ENCODE data around the gene PLOD2.

PLOD2 gene

DNA sequence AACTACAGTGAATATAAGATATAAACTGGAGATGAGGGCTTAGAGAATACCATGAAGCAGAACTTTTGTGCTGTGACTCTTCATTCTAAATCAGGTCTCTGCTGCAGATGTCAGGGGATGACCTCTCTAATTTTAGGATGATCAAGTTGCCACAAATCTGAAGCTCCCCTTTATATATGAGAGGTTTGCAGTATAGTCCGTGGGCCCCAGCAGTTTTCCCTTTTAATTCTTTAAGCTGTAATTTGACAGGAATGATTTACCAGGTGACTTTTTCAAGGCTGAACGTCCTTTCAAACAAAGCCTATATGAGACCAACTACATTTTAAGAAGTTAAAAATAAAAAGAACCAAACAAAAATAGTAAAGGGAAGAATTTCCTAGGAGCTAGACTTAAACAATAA is 4.9 kb upstream of the PLOD2 start:
- DNase-seq: no peak

DNA sequence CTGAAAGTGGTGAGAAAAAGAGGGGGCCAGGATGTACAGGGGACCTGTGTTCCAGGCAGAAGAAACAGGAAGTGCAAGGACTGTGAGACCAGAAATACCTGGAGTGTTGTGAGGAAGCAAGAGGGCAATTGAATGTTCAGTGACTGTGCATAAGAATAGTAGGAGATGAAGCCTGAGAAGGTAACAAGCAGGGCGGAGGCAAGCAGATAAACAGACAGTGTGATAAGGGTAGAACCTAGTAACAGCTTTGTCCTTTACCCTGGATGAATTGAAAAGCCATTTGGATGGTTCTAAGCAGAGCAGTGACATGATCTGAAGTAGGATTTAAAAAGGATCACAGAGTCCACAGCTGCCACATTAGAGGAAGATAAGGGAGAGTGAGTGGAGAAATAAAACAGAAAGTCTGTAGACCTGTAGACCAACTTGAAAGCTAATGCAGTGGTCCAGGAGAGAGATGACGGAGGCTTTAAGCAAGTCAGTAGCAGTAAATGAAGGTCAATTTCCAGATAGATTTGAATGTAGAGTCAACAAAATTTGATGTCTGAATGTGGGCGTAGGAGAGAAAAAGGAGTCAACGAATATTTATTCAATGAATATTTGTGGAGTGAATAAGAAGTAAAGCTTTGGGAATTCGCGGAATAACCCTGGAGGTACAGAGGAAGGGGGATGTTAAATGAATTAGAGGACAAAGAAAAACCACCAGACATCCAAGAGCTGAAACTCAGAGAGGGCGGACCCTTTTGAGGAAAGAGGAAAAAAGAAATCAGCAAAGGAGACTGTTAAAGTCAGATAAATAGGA is 4.2 kb upstream of the PLOD2 start:
- no peak for DNase-seq

DNA sequence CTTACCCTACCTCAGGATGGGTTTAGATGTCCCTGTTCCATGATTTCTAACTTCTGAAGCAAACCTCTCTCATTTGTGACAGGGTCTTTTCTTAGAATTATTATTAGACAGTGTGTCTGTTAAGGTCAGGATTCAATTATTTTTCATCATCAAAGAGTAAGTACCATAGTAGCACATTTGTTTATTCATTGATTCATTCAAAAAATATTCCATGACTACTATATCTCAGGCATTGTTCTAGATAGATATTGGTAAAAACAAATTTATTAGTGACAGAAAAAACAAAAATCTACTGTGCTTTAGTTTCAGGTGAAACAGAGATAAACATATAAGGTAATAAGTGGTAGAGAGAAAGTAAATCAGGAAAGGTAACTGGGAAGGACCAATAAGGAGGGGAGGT is 3.5 kb upstream of the PLOD2 start:
- no peak for DNase-seq

DNA sequence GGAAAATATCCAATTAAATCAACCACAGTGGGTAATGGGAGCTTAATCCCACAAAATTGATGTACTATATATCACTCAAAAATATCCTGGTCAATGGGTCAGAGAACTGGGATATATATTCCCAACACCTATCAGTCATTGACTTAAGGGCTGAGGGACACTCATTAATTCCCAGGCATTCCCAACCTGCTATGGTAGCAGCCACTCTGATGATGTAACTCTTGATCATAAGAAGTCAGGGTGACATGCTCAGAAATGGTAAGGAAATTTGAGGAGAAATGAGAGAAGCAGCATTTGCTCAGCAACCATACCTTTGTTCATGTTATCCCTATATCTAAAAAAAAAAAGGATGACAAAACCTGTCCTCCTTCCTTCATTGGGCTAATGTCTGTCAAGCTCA is 3.1 kb upstream of the PLOD2 start:
- no peak for DNase-seq

DNA sequence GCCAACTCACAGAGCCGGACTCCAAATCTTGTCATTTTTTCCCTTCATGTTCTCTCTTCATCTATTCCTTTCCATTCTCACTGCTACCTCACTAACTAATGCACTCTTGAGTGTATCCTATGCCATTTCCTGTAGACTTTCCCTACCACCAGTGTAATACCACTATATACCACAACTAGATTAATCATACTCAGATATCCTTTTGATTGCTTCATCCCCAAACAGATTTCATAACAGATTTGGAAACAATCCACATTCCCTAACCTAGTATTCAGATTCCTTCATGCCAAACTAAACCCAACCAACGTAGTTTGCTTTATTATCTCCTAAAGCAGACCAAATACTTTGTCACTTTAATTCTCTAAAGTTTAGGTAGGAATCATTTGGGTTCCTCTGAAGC is 2.6 kb upstream of the PLOD2 start:
- no peak for DNase-seq

DNA sequence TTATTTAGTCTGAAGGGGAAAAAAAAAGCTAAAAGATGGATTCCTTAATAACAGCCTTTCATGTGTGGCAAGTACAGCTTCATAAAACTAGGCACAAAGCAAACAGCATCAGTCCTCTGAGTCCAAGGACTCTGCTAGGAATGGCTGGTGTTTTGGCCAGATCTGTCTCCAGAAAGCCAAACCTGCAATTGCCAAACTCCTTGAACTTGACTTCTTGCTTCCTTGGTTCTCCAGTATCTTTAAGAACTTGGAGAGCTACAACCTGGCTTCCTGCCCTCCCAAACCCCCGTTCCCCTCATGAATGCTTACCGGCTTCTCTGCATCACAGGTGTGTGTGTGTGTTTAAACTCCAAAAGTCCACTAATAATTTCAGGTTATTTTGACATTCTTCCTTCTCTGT is 1.6 kb upstream of the PLOD2 start:
- DNase-seq: no peak

DNA sequence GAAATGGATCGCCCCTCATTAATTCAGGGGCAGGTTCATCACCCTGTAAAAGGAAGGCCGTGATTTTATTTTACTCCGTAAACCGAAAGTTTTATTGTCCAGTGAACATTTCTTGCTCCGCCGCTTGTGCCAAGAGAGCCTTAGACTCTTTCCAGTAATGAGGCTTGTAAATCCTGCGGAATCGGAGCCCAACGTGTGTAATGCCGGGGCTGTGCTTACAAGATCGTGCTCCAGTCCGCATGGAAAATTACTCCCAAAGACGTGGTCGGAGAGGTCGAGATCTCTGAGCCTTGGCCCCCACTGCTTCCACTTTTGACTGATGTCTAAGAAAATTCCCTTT is 649 bp upstream of the PLOD2 start:
- no peak for DNase-seq

DNA sequence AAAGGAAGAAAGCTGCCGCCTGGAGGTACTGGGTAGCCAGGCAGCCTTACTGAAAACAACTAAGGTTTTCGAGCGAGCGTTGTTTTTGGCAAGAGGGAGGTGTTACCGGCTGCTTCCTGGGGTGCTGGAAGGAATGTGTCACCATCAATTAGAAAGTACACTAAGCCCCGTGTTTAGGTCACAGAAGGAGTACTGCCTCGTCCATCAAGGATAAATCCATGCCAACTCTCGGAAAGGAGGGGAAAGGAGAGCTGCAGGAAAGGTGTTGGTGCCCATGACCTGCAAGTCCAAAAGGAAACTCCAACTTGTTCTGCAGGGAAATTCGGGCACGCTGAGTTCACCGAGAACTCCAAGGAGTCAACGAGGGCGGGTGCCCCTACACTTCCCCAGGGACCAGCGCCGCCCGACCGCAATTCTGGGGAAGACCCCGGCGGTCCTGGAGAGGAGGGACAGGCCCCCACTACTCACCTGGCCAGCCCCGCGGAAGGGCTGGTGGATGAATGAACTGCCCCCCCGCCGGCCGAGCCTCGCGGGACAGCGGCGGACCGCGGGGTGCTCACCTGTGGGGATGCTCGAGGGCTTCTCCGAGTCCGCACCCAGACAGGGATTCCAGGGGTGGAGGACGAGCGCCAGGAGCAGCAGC is 542 bp downstream of the PLOD2 start:
- no peak for DNase-seq

DNA sequence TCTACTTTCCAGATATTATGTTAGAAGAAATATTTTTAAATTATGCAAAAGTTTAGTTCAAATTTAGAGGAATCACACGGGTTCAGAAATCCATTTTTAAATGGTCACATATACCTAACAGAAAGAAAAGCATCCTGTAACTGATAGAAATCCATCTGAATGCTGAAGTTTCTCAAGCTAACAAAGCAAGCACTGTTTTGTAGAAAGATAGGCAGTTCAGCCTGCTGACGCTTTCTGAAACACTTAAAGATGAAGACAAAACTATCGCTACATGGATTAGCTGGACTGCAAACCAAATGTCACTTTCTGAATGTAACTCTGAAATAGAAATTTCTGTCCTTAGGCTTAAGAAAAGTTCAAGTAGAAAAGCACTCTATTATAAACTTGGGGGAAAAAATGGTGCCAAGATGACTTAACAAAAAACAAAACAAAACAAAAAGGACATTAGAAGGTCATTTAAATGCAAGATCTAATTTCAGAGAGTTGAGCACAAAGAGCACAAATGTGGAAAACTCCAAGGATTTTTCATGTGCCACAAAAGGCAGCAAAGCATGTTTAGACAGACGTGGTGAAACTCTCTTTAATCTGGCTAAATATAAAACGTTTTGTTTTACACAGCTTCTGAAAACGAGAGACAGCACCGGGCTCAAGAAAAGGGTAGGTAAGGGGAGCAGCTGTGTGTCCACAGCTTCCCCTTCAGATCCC is 1.2 kb downstream of the PLOD2 start:
- no peak for DNase-seq

DNA sequence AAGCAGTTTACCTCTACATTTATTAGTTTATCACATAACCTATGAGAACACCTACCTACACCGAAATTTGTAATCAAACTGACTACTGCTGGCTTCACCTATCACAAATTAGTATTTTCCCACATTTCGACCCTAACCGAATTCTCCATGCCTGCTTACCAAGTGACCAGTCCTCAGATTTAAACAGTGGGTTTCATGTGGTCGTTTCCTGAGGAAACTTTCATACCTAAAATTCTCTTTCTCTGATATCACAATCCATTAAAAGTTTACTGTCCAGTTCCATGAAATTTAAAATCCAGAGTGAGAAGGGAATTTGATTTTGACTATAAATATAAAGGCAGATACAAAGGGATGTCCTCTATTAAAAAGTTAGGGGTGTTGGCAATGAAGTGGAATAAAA is 1.9 kb downstream of the PLOD2 start:
- DNase-seq: no peak

DNA sequence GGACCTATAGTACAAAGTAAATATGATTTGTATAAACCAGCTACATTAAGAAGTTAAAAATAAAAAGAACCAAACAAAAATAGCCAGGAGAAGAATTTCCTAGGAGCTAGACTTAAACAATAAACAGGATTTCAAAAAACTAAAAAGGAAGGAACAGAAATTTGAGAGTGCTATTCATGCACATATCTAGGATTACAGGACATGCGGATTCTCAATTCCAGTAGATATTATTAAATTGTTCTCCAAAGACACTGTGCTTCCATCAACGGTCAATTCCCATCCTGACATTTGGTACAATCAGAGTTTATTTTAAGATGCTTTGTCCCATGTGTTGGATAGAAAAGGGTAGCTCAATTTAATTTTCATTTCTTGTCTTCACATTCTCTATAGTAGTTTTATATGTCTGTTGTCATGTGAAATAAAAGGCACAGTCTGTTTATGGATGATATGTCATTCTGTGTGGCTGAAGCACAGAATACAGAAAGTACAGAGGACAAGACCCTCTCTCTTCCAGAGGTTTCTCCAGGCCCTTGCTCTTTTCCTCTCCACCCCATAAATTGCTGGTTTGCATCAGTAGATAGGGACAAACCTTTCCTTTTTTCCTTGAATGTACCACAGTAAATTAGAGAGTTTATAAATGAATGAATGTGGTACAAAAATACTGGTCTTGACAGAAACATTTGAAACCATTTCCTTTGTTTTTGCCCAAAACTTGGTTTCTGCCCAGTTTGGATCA is 3.5 kb downstream of the PLOD2 start:
- no peak for DNase-seq

DNA sequence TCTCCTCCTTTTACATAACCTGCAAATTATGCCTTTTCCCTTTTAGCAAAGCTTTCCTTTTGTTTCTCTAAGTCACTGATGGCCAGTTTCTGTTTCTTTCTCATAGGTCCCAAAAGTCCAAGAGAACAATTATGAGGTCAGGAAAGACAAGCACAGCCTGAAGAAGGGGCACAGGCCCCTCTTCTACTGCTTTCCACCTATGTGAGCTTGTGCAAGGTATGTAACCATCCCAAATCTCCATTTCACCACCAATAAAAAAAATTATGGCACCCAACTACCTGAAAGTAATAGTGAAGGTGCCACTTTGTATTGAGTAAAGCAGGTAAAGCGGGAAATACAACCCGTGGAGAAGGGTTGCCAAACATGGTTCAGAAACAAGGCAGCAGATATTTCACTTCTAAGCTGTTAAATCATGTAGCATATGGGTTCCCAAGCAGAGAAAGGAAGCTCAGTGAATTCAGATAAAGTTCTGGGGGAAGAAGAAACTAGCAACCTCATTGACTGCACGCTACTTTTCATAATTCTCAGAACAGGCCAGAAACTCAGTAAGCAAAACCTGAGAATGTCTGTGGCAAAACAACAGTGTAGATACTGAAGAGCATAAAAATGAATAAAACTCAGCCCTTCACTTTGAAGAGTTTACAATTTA is 4.2 kb downstream of the PLOD2 start:
- no peak for DNase-seq

DNA sequence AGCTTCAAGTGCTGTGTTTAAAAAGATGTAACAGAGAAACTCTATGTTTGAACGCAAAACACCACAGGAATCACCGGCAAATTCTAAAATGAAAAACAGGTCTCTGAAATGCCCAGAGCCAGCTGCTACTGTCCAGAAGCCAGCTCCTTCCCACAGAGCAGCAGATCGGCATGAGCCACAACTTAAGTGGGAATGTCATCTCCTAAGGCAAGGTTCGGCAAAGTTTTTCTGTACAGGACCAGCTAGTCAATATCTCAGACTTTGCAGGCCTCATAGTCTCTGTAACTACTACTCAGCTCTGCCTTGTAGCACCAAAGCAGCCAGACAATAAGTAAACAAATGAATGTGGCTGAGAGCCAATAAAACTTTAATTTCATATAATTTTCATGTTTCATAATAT is 4.9 kb downstream of the PLOD2 start:
- DNase-seq: no peak

DNA sequence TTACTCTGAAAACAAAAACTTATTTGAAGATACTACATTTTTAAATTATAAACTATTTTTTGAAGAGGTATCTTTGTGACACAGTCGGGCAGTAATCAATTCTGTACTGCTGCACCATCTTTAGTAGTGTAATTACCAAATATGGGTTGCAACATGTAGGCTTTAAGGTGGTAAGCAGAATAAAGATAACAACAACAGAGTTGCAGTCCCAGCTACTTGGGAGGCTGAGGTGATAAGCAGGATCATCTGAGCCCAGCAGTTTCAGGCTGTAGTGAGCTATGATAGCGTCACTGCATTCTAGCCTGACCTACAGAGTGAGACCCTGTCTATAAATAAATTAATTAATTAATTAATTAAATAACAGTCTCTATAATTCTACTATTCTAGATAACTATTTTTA is 6.0 kb downstream of the PLOD2 start:
- DNase-seq: no peak

DNA sequence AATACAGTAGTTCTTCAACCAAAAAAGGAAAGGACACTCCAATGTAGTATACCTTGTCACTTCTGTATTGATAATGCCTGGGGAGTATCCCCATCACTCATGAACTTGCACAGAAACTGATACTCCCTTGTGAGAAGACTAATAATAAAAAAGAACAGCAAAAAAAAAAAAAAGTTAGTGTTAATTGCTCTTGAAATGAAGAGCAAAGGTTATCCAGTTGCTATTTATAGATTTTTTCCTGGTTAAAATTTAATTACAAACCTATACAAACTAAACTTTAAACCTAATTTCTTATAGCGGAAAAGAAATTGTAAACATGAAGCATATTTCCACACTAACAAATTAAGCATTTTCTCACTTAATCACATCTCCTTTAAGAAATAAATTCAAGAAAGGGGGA is 6.7 kb downstream of the PLOD2 start:
- DNase-seq: no peak

DNA sequence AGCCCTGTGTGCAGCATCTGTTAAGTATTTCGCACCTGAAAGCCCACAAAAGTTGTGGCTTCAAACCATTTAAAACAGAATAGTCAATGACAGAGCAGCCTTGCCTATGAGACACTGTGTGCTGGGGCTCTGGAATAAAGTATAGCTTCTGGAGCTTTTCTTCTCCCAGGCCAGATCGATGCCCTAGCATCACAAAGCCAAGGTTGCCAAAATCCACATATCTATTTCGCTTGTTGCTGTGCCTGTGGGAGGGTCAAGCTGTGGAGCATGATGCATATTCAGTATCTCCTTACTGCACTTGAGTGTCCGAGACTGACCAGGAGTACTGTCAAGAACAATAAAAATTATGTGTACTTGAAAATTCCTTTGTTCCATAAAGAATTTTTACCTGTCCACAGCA is 7.6 kb downstream of the PLOD2 start:
- DNase-seq: no peak

DNA sequence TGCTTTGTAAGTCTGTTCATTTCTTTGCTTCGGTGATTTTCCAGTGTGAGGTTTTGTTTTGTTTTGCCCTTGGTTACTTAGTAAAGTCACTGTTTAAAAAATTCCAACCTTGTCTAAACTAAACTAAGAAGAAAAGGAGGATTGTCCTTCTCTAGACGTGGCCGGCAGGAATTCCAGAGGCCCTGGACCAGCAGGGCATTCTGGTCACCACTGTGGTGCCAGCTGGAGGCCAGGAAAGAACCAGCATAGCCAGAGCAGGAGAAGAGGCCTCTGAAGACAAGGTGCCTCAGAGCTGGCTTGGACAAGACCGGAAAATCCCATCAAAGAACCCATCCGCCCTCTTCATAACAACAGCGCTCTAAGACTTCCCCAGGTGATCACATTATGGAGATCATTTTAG is 8.2 kb downstream of the PLOD2 start:
- DNase-seq: no peak

DNA sequence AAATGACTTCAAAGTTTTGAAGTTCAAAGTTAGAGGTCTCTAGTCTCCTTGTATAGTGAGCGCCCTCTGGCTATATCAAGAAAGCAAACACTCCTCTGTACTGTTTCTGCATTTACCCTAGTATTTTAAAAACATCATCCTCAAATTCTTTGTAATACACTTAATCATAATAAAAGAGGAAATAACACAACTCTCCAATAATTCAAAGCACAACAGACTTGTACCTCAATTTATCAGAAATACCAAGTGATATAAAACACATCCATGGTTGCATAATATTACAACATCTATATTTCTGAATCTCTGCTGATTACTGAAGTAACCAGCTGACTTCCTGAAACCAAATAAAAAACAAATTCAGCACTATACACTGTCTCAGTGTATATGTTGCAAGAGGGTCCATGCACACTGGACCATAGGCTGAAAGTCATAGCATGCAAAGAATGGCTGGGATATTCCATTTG is 12.5 kb downstream of the PLOD2 start:
- no peak for DNase-seq

DNA sequence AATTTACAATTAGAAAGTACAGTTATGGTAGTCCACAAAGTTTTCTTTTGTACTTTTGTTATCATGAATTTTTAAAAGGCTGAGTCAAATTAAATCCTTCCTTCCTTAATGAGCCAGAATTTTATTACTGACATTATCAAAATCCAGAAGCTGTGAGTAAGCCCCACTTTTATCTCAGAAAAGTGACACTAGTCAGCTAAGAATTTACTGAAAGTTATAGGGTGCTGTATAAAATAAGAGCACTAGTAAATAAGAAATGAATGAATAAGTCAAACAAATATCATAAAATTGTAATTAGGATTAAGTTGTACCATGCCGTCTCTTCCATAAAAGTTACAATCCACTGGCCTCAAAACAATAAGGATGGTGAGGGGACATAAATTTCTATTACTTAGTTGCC is 15.3 kb downstream of the PLOD2 start:
- no peak for DNase-seq

DNA sequence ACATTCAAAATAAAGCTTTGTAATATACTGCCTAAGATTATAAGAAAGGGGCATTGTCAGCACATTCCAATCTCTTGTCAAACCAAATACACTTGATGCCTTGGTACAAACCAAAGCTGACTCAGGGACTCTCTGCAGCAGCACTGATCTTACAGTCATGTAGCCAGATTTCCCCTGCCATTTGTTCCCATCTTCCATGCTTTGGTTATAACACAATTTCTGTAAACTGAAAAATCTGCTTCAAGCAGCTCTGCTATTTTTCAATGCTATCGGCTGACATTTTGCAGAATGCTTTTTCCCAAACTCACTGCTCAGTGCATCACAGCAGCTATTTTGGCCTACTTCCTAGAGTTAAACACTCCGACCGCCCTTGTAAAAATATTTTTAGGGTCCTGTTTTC is 18.2 kb downstream of the PLOD2 start:
- DNase-seq: no peak

DNA sequence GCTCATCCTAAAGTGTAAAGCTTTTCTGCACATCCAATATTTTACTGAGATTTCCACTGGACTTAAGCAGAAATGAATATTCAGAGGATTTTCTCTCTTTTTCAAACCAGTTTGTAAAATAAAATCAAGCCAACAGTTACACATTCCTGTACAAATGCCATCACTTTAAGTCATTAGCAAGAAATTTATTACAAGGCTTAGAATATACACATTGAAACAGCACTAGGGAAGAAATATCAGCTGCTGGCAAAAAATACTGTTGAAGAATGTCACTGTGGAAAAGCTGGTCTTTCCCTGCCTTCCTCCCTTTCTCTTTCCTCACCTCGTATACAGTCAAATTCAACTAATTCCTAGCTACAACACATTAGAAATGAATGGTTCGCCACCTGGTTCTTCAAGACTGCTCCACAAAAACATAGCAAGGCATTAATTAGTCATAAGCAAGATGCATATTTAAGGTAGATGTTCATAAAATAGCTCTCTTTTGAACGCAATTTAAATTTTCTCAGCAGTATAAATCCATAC is 21.3 kb downstream of the PLOD2 start:
- DNase-seq: no peak

DNA sequence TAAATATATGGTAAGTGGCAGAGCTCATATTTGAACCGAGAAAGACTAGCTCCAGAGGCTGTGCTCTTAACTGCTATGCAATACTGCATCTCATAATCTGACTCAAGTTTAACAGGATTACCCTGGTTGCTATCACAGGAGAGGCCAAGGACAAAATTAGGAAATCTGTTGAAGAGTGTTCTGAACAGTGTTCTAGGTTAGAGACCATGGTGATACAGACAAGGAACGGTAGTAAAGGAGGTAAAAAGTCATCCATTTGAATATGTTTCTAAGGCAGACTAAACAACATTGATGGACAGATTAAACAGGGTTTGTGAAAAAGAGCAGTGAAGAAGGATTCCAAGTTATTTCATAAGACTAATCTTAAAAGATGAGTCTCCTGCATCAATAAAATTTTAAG is 22.1 kb downstream of the PLOD2 start:
- DNase-seq: no peak

DNA sequence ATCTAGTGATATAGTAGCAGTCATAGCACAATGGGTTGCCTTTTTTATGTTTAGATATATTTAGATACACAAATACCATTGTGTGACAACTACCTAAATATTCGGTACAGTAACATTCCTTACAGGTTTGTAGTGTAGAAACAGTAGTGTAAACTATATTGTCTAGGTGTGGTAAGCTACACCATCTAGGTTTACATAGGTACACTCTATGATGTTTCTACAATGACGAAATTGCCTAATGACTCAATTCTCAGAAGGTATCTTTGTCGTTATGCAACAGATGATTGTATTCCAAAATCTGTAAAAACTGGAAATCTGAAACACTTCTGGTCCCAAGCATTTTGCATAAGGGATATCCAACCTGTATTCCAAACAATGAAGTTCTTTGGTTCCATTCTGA is 24.3 kb downstream of the PLOD2 start:
- no peak for DNase-seq
